SK-N-SH treated with all-trans-retinoic acid at 6 μM for 48 hours (cell line): ENCODE data around the gene TRABD.

Experiments used
- ATAC-seq: fragments of 200-7000 bp; cut with Tn5 transposase; 3 replicates; pipeline ENCODE4 v1.9.1; 2020; ENCODE audit warnings: mild to moderate bottlenecking, moderate library complexity
- ARNTL ChIP-seq: fragments of 450-650 bp; formaldehyde crosslinking; IDR thresholded peaks from 2 replicates; pipeline ENCODE4 v1.5.0; 2020; ENCODE audit warnings: low read depth, mild to moderate bottlenecking, moderate library complexity, borderline replicate concordance
- BACH2 ChIP-seq: fragments of 250-450 bp; sonication (Bioruptor Pico); IDR thresholded peaks from 2 replicates; pipeline ENCODE4 v1.9.0; 2021; ENCODE audit warnings: mild to moderate bottlenecking, borderline replicate concordance
- CREB5 ChIP-seq: fragments of 250-450 bp; sonication (Bioruptor Pico); IDR thresholded peaks from 2 replicates; pipeline ENCODE4 v1.5.1; 2020; ENCODE audit warnings: low read depth, mild to moderate bottlenecking, moderate library complexity
- CSDC2 ChIP-seq: fragments of 250-450 bp; sonication (Bioruptor Pico); IDR thresholded peaks from 2 replicates; pipeline ENCODE4 v1.5.0; 2020; ENCODE audit warnings: mild to moderate bottlenecking, moderate library complexity
- ISL1 ChIP-seq: fragments of 250-450 bp; sonication (Bioruptor Pico); IDR thresholded peaks from 2 replicates; pipeline ENCODE4 v2.1.2; 2022; ENCODE audit warnings: mild to moderate bottlenecking, moderate library complexity
- PATZ1 ChIP-seq: fragments of 250-450 bp; sonication (Bioruptor Pico); IDR thresholded peaks from 2 replicates; pipeline ENCODE4 v1.8.0; 2020; ENCODE audit warnings: mild to moderate bottlenecking, moderate library complexity, borderline replicate concordance
- RARB ChIP-seq: fragments of 250-450 bp; sonication (Bioruptor Pico); IDR thresholded peaks from 2 replicates; pipeline ENCODE4 v1.8.0; 2021; ENCODE audit warnings: mild to moderate bottlenecking, moderate library complexity
- TSHZ2 ChIP-seq: fragments of 250-450 bp; sonication (Bioruptor Pico); IDR thresholded peaks from 2 replicates; pipeline ENCODE4 v1.5.0; 2020; ENCODE audit warnings: mild to moderate bottlenecking, moderate library complexity
- ZC3H10 ChIP-seq: fragments of 250-450 bp; sonication (Bioruptor Pico); IDR thresholded peaks from 2 replicates; pipeline ENCODE4 v1.5.1; 2021; ENCODE audit warnings: mild to moderate bottlenecking, moderate library complexity
- ZFP3 ChIP-seq: fragments of 250-450 bp; sonication (Bioruptor Pico); IDR thresholded peaks from 2 replicates; pipeline ENCODE4 v1.5.0; 2020; ENCODE audit warnings: mild to moderate bottlenecking, moderate library complexity
- ZFP30 ChIP-seq: fragments of 450-650 bp; formaldehyde crosslinking; IDR thresholded peaks from 2 replicates; pipeline ENCODE4 v1.5.0; 2022; ENCODE audit warnings: mild to moderate bottlenecking, moderate library complexity
- ZNF565 ChIP-seq: fragments of 450-650 bp; formaldehyde crosslinking; conservative IDR thresholded peaks from 2 replicates; pipeline ENCODE4 v1.5.0; 2020; ENCODE audit warnings: low read depth, mild to moderate bottlenecking, moderate library complexity
- ZNF70 ChIP-seq: fragments of 450-650 bp; formaldehyde crosslinking; IDR thresholded peaks from 2 replicates; pipeline ENCODE4 v1.5.0; 2020; ENCODE audit warnings: mild to moderate bottlenecking, moderate library complexity
- ZNF8 ChIP-seq: fragments of 450-650 bp; formaldehyde crosslinking; IDR thresholded peaks from 2 replicates; pipeline ENCODE4 v1.5.0; 2020; ENCODE audit warnings: mild to moderate bottlenecking, moderate library complexity

The TRABD gene

GRCh38 chr22:50199251-50199721 lies 13.6 kb downstream of the TRABD start:
- ATAC-seq: no peak
- TF ChIP-seq PATZ1 (CRISPR knock-in tag) (no peak), ZNF8 (no peak), TSHZ2 (CRISPR knock-in tag) (no peak), ZFP30 (no peak), ARNTL (CRISPR knock-in tag) (no peak), ZC3H10 (CRISPR knock-in tag) (no peak)

- ATAC-seq: peak; percentile 53
Measured at GRCh38 chr22:50199829-50200460, 14.2 kb downstream of the TRABD start.

GRCh38 chr22:50200461-50201190 lies 14.9 kb downstream of the TRABD start, which contains the start of gene SELENOO:
TSS of gene SELENOO (plus strand) at chr22:50201011. CDS start at chr22:50201037, 26 bp downstream.
- TF ChIP-seq ZFP30: no peak
- ATAC-seq: peak; percentile 86

More at GRCh38 chr22:50199829-50200460, 14.2 kb downstream of the TRABD start:
- no peak for TF ChIP-seq ARNTL (CRISPR knock-in tag)
- TF ChIP-seq ZNF70: no peak
- no peak for TF ChIP-seq RARB
- no peak for TF ChIP-seq ZC3H10 (CRISPR knock-in tag)
- TF ChIP-seq ZNF8: no peak

GRCh38 chr22:50201191-50202129 lies 15.7 kb downstream of the TRABD start:
- no peak for TF ChIP-seq ZFP30
- peak; percentile 4; the same call in 2 of the 3 replicates for ATAC-seq

GRCh38 chr22:50202130-50202666 lies 16.5 kb downstream of the TRABD start:
- no peak for ATAC-seq
- TF ChIP-seq CREB5 (CRISPR knock-in tag) (no peak), ZFP3 (no peak), ISL1 (CRISPR knock-in tag) (no peak), BACH2 (no peak), PATZ1 (CRISPR knock-in tag) (no peak), CSDC2 (CRISPR knock-in tag) (no peak), ZNF565 (CRISPR knock-in tag) (no peak)
